ENCODE results near the gene GATAD2A.

GATAD2A gene

GRCh38 chr19:19438366-19439175 is 33.1 kb downstream of the GATAD2A start:
- H3K79me2 ChIP-seq (ENCODE audit: low read length), result peaks cover 89% of the 10 kb centered on the region
- no peak overlapping the region for H2AFZ ChIP-seq (ENCODE audit: low read depth, low read length)
- no peak overlapping the region for H3K4me2 ChIP-seq (ENCODE audit: low read length)
- peaks cover 75% of the 10 kb centered on the region for H4K20me1 ChIP-seq (ENCODE audit: insufficient read depth, low read length)
- no peak overlapping the region for H3K27ac ChIP-seq (ENCODE audit: low read length)
- H3K4me3 ChIP-seq (ENCODE audit: low read length), result no peak overlapping the region
- TF ChIP-seq CTCF (IDR thresholded peaks at IDR 0.05; ENCODE audit: low read depth, low read length) (no peak), EZH2phosphoT487 (IDR thresholded peaks at IDR 0.05; ENCODE audit: low read depth) (no peak)
- H3K9ac ChIP-seq (ENCODE audit: low read length), result no peak overlapping the region
- no peaks in the 10 kb centered on the region for H3K9me3 ChIP-seq (ENCODE audit: insufficient read depth, low read length)
- peaks cover 4% of the 10 kb centered on the region for H3K4me1 ChIP-seq (ENCODE audit: low read length)
- peaks cover 13% of the 10 kb centered on the region for H3K36me3 ChIP-seq (replicated peaks; ENCODE audit: low read depth, low read length)
- no peaks in the 10 kb centered on the region for H3K27me3 ChIP-seq (ENCODE audit: low read depth, low read length)

GRCh38 chr19:19439176-19439482 is 33.7 kb downstream of the GATAD2A start:
- H3K79me2 ChIP-seq (ENCODE audit: low read length), result peaks cover 89% of the 10 kb centered on the region
- H3K9ac ChIP-seq (ENCODE audit: low read length), result no peak overlapping the region
- H3K4me2 ChIP-seq (ENCODE audit: low read length), result no peak overlapping the region
- TF ChIP-seq EZH2phosphoT487 (IDR thresholded peaks at IDR 0.05; ENCODE audit: low read depth) (no peak), CTCF (IDR thresholded peaks at IDR 0.05; ENCODE audit: low read depth, low read length) (no peak)
- H4K20me1 ChIP-seq (ENCODE audit: insufficient read depth, low read length), result peaks cover 75% of the 10 kb centered on the region
- H3K27me3 ChIP-seq (ENCODE audit: low read depth, low read length), result no peaks in the 10 kb centered on the region
- H3K36me3 ChIP-seq (replicated peaks; ENCODE audit: low read depth, low read length), result peaks cover 17% of the 10 kb centered on the region
- H3K9me3 ChIP-seq (ENCODE audit: insufficient read depth, low read length), result no peaks in the 10 kb centered on the region
- H3K4me3 ChIP-seq (ENCODE audit: low read length), result no peak overlapping the region
- H3K4me1 ChIP-seq (ENCODE audit: low read length), result peaks cover 10% of the 10 kb centered on the region
- H3K27ac ChIP-seq (ENCODE audit: low read length), result no peak overlapping the region
- no peak overlapping the region for H2AFZ ChIP-seq (ENCODE audit: low read depth, low read length)

- Histone ChIP-seq H3K79me2 (ENCODE audit: low read length) (peaks cover 89% of the 10 kb centered on the region), H3K4me3 (ENCODE audit: low read length) (no peak overlapping the region), H3K4me1 (ENCODE audit: low read length) (peaks cover 38% of the 10 kb centered on the region), H3K4me2 (ENCODE audit: low read length) (no peak overlapping the region), H3K9ac (ENCODE audit: low read length) (no peak overlapping the region), H2AFZ (ENCODE audit: low read depth, low read length) (no peak overlapping the region), H4K20me1 (ENCODE audit: insufficient read depth, low read length) (peaks cover 78% of the 10 kb centered on the region), H3K36me3 (replicated peaks; ENCODE audit: low read depth, low read length) (peaks cover 17% of the 10 kb centered on the region), H3K27me3 (ENCODE audit: low read depth, low read length) (no peaks in the 10 kb centered on the region), H3K9me3 (ENCODE audit: insufficient read depth, low read length) (no peaks in the 10 kb centered on the region), H3K27ac (ENCODE audit: low read length) (no peak overlapping the region)
- TF ChIP-seq EZH2phosphoT487 (IDR thresholded peaks at IDR 0.05; ENCODE audit: low read depth) (no peak), CTCF (IDR thresholded peaks at IDR 0.05; ENCODE audit: low read depth, low read length) (no peak)
Observed at GRCh38 chr19:19443283-19443682, 37.8 kb downstream of the GATAD2A start.

- peaks cover 17% of the 10 kb centered on the region for H3K36me3 ChIP-seq (replicated peaks; ENCODE audit: low read depth, low read length)
- H4K20me1 ChIP-seq (ENCODE audit: insufficient read depth, low read length), result peaks cover 78% of the 10 kb centered on the region
- peak overlapping the region; percentile 11 for H3K27ac ChIP-seq (ENCODE audit: low read length)
Observed at GRCh38 chr19:19443902-19444680, 38.6 kb downstream of the GATAD2A start.

More at GRCh38 chr19:19443902-19444680, 38.6 kb downstream of the GATAD2A start:
- TF ChIP-seq EZH2phosphoT487 (IDR thresholded peaks at IDR 0.05; ENCODE audit: low read depth) (no peak), CTCF (IDR thresholded peaks at IDR 0.05; ENCODE audit: low read depth, low read length) (no peak)
- H3K9ac ChIP-seq (ENCODE audit: low read length), result no peak overlapping the region
- no peak overlapping the region for H3K4me3 ChIP-seq (ENCODE audit: low read length)
- peaks cover 89% of the 10 kb centered on the region for H3K79me2 ChIP-seq (ENCODE audit: low read length)
- H3K4me1 ChIP-seq (ENCODE audit: low read length), result peaks cover 38% of the 10 kb centered on the region
- H3K27me3 ChIP-seq (ENCODE audit: low read depth, low read length), result no peaks in the 10 kb centered on the region
- peak overlapping the region; percentile 11; the same call in 1 of the 2 replicates for H3K4me2 ChIP-seq (ENCODE audit: low read length)
- no peak overlapping the region for H2AFZ ChIP-seq (ENCODE audit: low read depth, low read length)
- no peaks in the 10 kb centered on the region for H3K9me3 ChIP-seq (ENCODE audit: insufficient read depth, low read length)
